GM08714 (cell line): ENCODE data around the gene PFKL.

ENCODE experiments used
- H3K4me3 ChIP-seq: fragments of 200-500 bp; sonication (Bioruptor generic); 2 replicates; pipeline ENCODE4 v1.5.1; 2014; ENCODE audit warnings: mild to moderate bottlenecking, low read length, inconsistent platforms
- ZNF274 ChIP-seq: IDR thresholded peaks from 2 replicates; pipeline ENCODE4 v1.6.1; 2012; ENCODE audit warnings: mild to moderate bottlenecking, low read depth, low read length

The PFKL gene

DNA sequence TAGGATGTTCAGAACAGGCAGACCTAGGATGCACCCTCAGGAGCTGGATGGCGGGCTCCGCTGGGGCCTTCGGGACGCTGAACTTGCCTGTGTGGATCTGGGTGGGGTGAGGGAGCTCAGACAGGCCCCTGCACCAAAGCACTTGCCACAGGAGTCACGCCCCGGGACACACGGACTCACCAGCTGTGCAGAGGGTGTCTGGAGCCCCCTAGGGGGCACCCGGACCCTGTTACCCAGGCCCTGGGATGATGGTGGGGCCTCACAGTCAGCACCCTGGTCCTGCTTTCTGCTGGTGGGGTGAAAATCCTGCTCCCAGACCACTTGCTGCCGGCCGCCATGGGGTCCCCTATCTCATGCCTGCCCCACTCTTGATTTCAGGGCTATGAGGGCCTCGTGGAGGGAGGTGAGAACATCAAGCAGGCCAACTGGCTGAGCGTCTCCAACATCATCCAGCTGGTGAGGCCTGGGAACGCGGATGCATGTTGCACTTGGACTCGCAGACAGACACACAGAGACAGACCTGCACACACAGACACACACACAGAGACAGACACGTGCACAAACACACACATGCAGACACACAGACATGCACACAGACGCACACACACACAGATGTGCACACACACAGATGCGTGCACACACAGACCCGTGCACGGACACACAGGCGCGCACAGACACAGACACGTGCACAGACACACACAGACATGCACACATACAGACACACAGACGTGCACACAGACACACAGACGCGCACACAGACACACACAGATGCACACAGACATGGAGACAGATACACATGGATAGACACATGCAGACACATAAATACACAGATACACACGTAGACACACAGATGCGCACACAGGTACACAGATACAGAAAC, 11.0 kb downstream of the PFKL start:
- H3K4me3 ChIP-seq: no peak overlapping the region
- TF ChIP-seq ZNF274: no peak

GRCh38 chr21:44312089-44312488, 12.2 kb downstream of the PFKL start:
- TF ChIP-seq ZNF274: no peak
- no peak overlapping the region for H3K4me3 ChIP-seq

- no peak overlapping the region for H3K4me3 ChIP-seq
- no peak for TF ChIP-seq ZNF274
Measured at GRCh38 chr21:44312716-44313115, 12.9 kb downstream of the PFKL start.

DNA sequence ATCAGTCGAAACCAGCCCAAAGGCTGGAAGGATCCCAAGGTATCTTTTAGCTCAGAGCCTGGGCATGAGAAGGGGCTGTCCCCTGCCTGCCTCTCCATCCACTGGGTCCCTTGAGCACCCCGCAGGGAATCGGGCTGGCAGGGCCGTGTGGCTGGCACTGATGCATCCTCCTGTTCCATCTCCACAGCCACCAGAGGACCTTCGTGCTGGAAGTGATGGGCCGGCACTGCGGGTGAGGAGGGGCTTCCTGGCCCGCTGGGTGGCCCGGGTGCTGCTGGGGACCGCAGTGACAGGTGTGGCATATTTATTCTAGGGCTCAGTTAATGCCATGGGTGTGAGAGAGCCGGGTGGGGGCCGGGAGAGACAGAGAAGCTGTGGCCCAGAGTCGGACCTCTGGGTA, 13.6 kb downstream of the PFKL start:
- no peak for TF ChIP-seq ZNF274
- no peak overlapping the region for H3K4me3 ChIP-seq

DNA sequence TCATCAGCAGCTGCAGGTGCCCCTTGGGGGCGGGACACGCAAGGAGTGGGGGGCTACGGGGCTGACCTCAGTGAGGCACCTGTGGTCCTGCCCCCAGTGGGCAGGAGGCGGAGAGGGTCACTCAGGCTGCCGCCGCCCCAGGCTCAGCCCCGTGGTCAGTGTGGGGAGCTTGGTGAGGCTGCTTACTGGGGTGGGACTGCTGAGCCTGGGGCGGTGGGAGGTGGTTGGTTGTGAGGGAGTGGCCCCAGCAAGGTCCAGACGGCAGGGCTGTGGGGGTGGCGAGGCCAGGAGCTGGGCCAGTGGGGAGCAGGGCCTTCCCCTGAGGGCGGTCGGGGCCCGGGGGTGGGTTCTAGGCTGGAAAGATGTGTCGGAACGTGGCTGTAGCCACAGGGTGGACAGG, 14.3 kb downstream of the PFKL start:
- no peak for TF ChIP-seq ZNF274
- H3K4me3 ChIP-seq: no peak overlapping the region

- no peak overlapping the region for H3K4me3 ChIP-seq
- TF ChIP-seq ZNF274: no peak
Measured at GRCh38 chr21:44314561-44314960, 14.7 kb downstream of the PFKL start.

- no peak for TF ChIP-seq ZNF274
- no peak overlapping the region for H3K4me3 ChIP-seq
Measured at GRCh38 chr21:44315691-44316203, 15.9 kb downstream of the PFKL start.

DNA sequence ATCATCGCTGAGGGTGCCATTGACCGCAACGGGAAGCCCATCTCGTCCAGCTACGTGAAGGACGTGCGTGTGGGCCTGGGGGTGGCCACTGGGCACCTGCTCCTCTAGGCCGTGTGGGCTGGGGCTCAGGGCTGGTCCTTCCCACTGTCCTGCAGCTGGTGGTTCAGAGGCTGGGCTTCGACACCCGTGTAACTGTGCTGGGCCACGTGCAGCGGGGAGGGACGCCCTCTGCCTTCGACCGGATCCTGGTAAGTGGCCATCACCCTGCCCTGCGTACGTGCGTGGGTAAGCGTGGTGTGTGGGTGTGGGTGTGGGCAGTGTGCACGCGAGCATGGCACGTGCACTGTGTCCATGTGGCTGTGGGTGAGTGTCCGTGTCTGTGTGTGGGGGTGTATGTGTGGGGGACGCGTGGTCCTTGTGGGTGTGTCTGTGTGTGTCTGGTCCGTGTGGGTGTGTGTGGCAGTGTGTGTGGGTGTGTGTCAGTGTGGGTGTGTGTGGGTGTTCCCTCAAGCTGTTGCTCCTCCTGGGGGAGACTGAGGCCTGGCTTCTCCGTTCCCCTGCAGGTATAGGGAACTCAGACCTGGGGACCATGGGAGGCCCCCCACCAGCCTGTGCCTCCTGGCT, 16.5 kb downstream of the PFKL start:
- no peak overlapping the region for H3K4me3 ChIP-seq
- TF ChIP-seq ZNF274: no peak

GRCh38 chr21:44317241-44317782, 17.5 kb downstream of the PFKL start:
- no peak for TF ChIP-seq ZNF274
- no peak overlapping the region for H3K4me3 ChIP-seq

DNA sequence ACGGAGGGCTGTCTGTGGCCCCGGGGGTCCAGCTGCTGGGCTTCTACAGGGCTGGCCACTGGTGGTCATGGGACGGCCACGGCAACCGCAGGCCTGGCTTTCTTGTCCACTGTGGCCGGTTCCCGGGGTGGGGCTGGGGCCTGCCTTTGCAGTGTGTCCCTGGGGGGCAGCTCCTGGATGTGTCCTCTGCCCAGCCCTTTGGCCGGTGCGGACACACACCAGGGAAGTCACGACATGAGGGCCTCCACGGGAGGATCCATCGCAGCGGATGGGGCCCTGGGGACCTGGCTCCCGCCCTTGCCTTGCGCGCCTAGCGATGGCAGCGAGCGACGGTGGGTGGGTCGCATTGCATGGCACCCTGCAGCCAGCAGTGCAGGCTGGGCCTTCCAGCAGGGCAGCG, 18.0 kb downstream of the PFKL start:
- no peak for TF ChIP-seq ZNF274
- no peak overlapping the region for H3K4me3 ChIP-seq

DNA sequence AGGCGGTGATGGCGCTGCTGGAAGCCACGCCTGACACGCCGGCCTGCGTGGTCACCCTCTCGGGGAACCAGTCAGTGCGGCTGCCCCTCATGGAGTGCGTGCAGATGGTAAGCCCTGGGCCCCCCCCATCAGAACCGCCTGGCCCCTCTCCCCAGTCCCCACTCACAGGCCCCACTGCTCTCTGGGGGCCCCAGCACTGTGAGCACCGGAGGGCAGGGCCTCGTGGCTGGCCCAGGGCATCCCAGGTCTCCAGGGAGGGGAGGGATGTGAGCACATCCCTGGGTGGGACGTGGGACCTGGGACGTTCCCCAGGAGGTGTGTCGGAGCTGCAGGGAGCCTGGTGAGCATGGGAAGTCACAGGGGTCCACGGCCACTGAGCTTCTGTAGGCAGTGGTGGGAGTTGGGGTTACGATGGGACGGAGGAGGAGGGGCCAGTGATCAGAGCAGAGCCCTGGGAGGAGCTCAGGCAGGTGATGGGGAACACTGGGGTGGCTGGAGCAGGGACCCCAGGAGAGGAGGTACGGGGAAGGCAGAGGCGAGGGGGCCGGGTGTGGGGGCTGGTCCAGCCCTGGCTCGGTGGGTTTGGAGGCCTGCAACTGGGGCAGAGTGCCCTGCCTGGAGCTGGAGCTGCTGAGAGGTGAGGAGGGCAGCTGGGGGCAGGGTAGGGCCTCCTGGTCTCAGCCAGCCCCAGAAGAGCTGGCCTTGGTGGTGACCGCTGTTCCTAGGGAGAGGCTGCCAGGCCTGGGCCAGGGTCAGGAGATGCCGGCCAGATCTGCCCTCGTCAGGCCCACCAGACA, 18.8 kb downstream of the PFKL start:
- TF ChIP-seq ZNF274: no peak

GRCh38 chr21:44319407-44320065, 19.7 kb downstream of the PFKL start:
- TF ChIP-seq ZNF274: no peak

More for the DNA sequence above, 18.8 kb downstream of the PFKL start:
- H3K4me3 ChIP-seq: no peak overlapping the region

DNA sequence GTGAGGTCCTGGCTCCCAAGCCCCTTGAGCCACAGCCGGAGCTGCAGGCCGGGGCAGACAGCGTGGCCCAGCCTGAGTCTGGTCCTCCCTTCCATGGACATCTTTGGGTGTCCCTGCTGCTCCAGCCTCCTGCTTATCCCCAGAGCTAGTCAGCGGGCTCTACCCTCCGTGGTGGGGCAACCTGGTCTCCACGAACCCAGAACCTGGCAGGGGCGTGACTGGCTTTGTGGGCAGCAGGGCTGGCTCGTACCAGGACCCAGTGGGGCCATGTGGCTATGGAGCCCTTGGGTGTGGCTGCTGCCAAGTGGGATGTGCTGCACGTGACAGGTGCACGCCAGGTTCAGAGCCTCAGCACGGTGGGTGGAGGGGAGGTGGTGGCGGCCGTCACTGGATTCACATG, 21.0 kb downstream of the PFKL start:
- no peak for TF ChIP-seq ZNF274

More at GRCh38 chr21:44319407-44320065, 19.7 kb downstream of the PFKL start:
- H3K4me3 ChIP-seq: no peak overlapping the region

GRCh38 chr21:44321846-44322450, 22.1 kb downstream of the PFKL start:
- no peak for TF ChIP-seq ZNF274
- no peak overlapping the region for H3K4me3 ChIP-seq

More for the DNA sequence above, 21.0 kb downstream of the PFKL start:
- H3K4me3 ChIP-seq: no peak overlapping the region
